EH (cell line): Measurements from ENCODE around the gene CCDC142.
"Not testable (repeated sequence)": the region's sequence is repeated elsewhere in the genome, so short reads cannot be mapped to it uniquely, and the experiment has no call there.

Experiments used
- DNase-seq: peaks from one replicate; pipeline ENCODE4 v3.0.0-alpha.2; 2015; ENCODE audit warnings: low read depth

The CCDC142 gene

GRCh38 chr2:74499267-74499939 lies 16.6 kb upstream of the CCDC142 start, which contains the start of gene LBX2:
Gene LBX2 (minus strand): TSS chr2:74499603. CDS start chr2:74499537, 66 bp downstream.
- peak; percentile 35 for DNase-seq

- DNase-seq: peak; percentile 58
Measured at GRCh38 chr2:74498500-74499266, 15.9 kb upstream of the CCDC142 start.

GRCh38 chr2:74497777-74498499 lies 15.1 kb upstream of the CCDC142 start:
- DNase-seq: no peak

- DNase-seq: no peak
Measured at GRCh38 chr2:74496997-74497776, 14.4 kb upstream of the CCDC142 start.

GRCh38 chr2:74495440-74495839 lies 12.6 kb upstream of the CCDC142 start:
- no peak for DNase-seq

- no peak for DNase-seq
Measured at GRCh38 chr2:74493546-74493945, 10.7 kb upstream of the CCDC142 start.

GRCh38 chr2:74491648-74492544 lies 9.1 kb upstream of the CCDC142 start:
- no peak for DNase-seq

GRCh38 chr2:74489906-74490305 lies 7.1 kb upstream of the CCDC142 start:
- no peak for DNase-seq

- no peak for DNase-seq
Measured at GRCh38 chr2:74488643-74489481, 6.1 kb upstream of the CCDC142 start.

GRCh38 chr2:74486141-74486540 lies 3.3 kb upstream of the CCDC142 start:
- DNase-seq: no peak

GRCh38 chr2:74483675-74484164 lies 922 bp upstream of the CCDC142 start:
- not testable (repeated sequence) for DNase-seq

GRCh38 chr2:74481961-74482800 lies 617 bp downstream of the CCDC142 start:
- peak; percentile 50 for DNase-seq

- no peak for DNase-seq
Measured at GRCh38 chr2:74481431-74481830, 1.4 kb downstream of the CCDC142 start.

GRCh38 chr2:74474899-74475298 lies 7.9 kb downstream of the CCDC142 start:
- no peak for DNase-seq

GRCh38 chr2:74474481-74474880 lies 8.3 kb downstream of the CCDC142 start:
- no peak for DNase-seq

GRCh38 chr2:74472945-74473258 lies 9.9 kb downstream of the CCDC142 start:
- DNase-seq: no peak

GRCh38 chr2:74472086-74472944 lies 10.5 kb downstream of the CCDC142 start, which contains the start of gene MRPL53:
Gene MRPL53 (minus strand): TSS chr2:74472680. CDS start chr2:74472660, 20 bp downstream.
- DNase-seq: peak; percentile 94
